Measurements from ENCODE around the gene LIPT2. TPM values are rescaled to one million over a fixed set of nuclear protein-coding genes. Genes with fewer than 3 reads are reported as not detected.

LIPT2 gene
- total and polyA plus RNA-seq, 2 donors, result 2.3 to 6.1 TPM

- no peaks in the 10 kb centered on the region for H3K9me3 ChIP-seq (ENCODE audit: control insufficient read depth in 2 of 2, insufficient read depth in 1 of 2, low read length in 1 of 2)
- no peak overlapping the region for H3K4me3 ChIP-seq (ENCODE audit: low read length in 2 of 2)
- no peak overlapping the region for H3K27ac ChIP-seq (ENCODE audit: low read depth in 1 of 2, low read length in 1 of 2)
- H3K4me1 ChIP-seq (ENCODE audit: control insufficient read depth in 2 of 2, insufficient read depth in 2 of 2, low read length in 2 of 2), result peaks cover 5 to 8% of the 10 kb centered on the region in 2 donors
- no peaks in the 10 kb centered on the region for H3K27me3 ChIP-seq (ENCODE audit: control insufficient read depth in 2 of 2, insufficient read depth in 1 of 2, low read length in 1 of 2)
- DNase-seq (ENCODE audit: low read depth in 6 of 9, low spot score in 9 of 9), result peak; percentile 39 to 89 (median 69)
- 55% methylated on average over 2 of the region's 2 CpGs for WGBS
- no peaks in the 10 kb centered on the region for H3K36me3 ChIP-seq (ENCODE audit: control insufficient read depth in 2 of 2, insufficient read depth in 2 of 2, low read length in 1 of 2)
These were observed 44.1 kb downstream of the LIPT2 start for GRCh38 chr11:74449369-74449931.

GRCh38 chr11:74447720-74448119, 45.8 kb downstream of the LIPT2 start:
- DNase-seq (ENCODE audit: low read depth in 6 of 9, low spot score in 9 of 9), result no peak
- H3K9me3 ChIP-seq (ENCODE audit: control insufficient read depth in 2 of 2, insufficient read depth in 1 of 2, low read length in 1 of 2), result no peaks in the 10 kb centered on the region
- H3K27me3 ChIP-seq (ENCODE audit: control insufficient read depth in 2 of 2, insufficient read depth in 1 of 2, low read length in 1 of 2), result no peaks in the 10 kb centered on the region
- H3K27ac ChIP-seq (ENCODE audit: low read depth in 1 of 2, low read length in 1 of 2), result no peak overlapping the region
- peaks cover 5 to 20% of the 10 kb centered on the region in 2 donors for H3K4me1 ChIP-seq (ENCODE audit: control insufficient read depth in 2 of 2, insufficient read depth in 2 of 2, low read length in 2 of 2)
- H3K36me3 ChIP-seq (ENCODE audit: control insufficient read depth in 2 of 2, insufficient read depth in 2 of 2, low read length in 1 of 2), result no peaks in the 10 kb centered on the region
- no peak overlapping the region for H3K4me3 ChIP-seq (ENCODE audit: low read length in 2 of 2)

- no peaks in the 10 kb centered on the region for H3K27me3 ChIP-seq (ENCODE audit: control insufficient read depth in 2 of 2, insufficient read depth in 1 of 2, low read length in 1 of 2)
- no peak for DNase-seq (ENCODE audit: low read depth in 6 of 9, low spot score in 9 of 9)
- no peak overlapping the region for H3K4me3 ChIP-seq (ENCODE audit: low read length in 2 of 2)
- no peak overlapping the region for H3K27ac ChIP-seq (ENCODE audit: low read depth in 1 of 2, low read length in 1 of 2)
- H3K4me1 ChIP-seq (ENCODE audit: control insufficient read depth in 2 of 2, insufficient read depth in 2 of 2, low read length in 2 of 2), result peaks cover 5 to 20% of the 10 kb centered on the region in 2 donors
- 67% methylated on average over 1 of the region's 1 CpG for WGBS
- H3K36me3 ChIP-seq (ENCODE audit: control insufficient read depth in 2 of 2, insufficient read depth in 2 of 2, low read length in 1 of 2), result no peaks in the 10 kb centered on the region
- no peaks in the 10 kb centered on the region for H3K9me3 ChIP-seq (ENCODE audit: control insufficient read depth in 2 of 2, insufficient read depth in 1 of 2, low read length in 1 of 2)
These were observed 47.0 kb downstream of the LIPT2 start for GRCh38 chr11:74446532-74446938.

GRCh38 chr11:74444173-74444826, 49.2 kb downstream of the LIPT2 start:
- no peak overlapping the region for H3K4me3 ChIP-seq (ENCODE audit: low read length in 2 of 2)
- H3K4me1 ChIP-seq (ENCODE audit: control insufficient read depth in 2 of 2, insufficient read depth in 2 of 2, low read length in 2 of 2), result peaks cover 4 to 16% of the 10 kb centered on the region in 2 donors
- no peaks in the 10 kb centered on the region for H3K9me3 ChIP-seq (ENCODE audit: control insufficient read depth in 2 of 2, insufficient read depth in 1 of 2, low read length in 1 of 2)
- whole genome bisulfite sequencing, result 90% methylated on average over 9 of the region's 9 CpGs
- H3K27ac ChIP-seq (ENCODE audit: low read depth in 1 of 2, low read length in 1 of 2), result no peak overlapping the region
- no peaks in the 10 kb centered on the region for H3K27me3 ChIP-seq (ENCODE audit: control insufficient read depth in 2 of 2, insufficient read depth in 1 of 2, low read length in 1 of 2)
- H3K36me3 ChIP-seq (ENCODE audit: control insufficient read depth in 2 of 2, insufficient read depth in 2 of 2, low read length in 1 of 2), result no peaks in the 10 kb centered on the region
- no peak for DNase-seq (ENCODE audit: low read depth in 6 of 9, low spot score in 9 of 9)

GRCh38 chr11:74443071-74443864, 50.3 kb downstream of the LIPT2 start:
- WGBS, result 86% methylated on average over 8 of the region's 8 CpGs

GRCh38 chr11:74442636-74443035, 50.9 kb downstream of the LIPT2 start:
- Histone ChIP-seq H3K4me1 (ENCODE audit: control insufficient read depth in 2 of 2, insufficient read depth in 2 of 2, low read length in 2 of 2) (peaks cover 0 to 12% of the 10 kb centered on the region in 2 donors), H3K27ac (ENCODE audit: low read depth in 1 of 2, low read length in 1 of 2) (no peak overlapping the region), H3K27me3 (ENCODE audit: control insufficient read depth in 2 of 2, insufficient read depth in 1 of 2, low read length in 1 of 2) (no peaks in the 10 kb centered on the region), H3K4me3 (ENCODE audit: low read length in 2 of 2) (no peak overlapping the region), H3K36me3 (ENCODE audit: control insufficient read depth in 2 of 2, insufficient read depth in 2 of 2, low read length in 1 of 2) (no peaks in the 10 kb centered on the region), H3K9me3 (ENCODE audit: control insufficient read depth in 2 of 2, insufficient read depth in 1 of 2, low read length in 1 of 2) (no peaks in the 10 kb centered on the region)
- DNase-seq (ENCODE audit: low read depth in 6 of 9, low spot score in 9 of 9), result no peak
- WGBS, result 94% methylated on average over 3 of the region's 3 CpGs

More at GRCh38 chr11:74443071-74443864, 50.3 kb downstream of the LIPT2 start:
- no peak overlapping the region for H3K27ac ChIP-seq (ENCODE audit: low read depth in 1 of 2, low read length in 1 of 2)
- no peaks in the 10 kb centered on the region for H3K9me3 ChIP-seq (ENCODE audit: control insufficient read depth in 2 of 2, insufficient read depth in 1 of 2, low read length in 1 of 2)
- no peaks in the 10 kb centered on the region for H3K27me3 ChIP-seq (ENCODE audit: control insufficient read depth in 2 of 2, insufficient read depth in 1 of 2, low read length in 1 of 2)
- H3K36me3 ChIP-seq (ENCODE audit: control insufficient read depth in 2 of 2, insufficient read depth in 2 of 2, low read length in 1 of 2), result no peaks in the 10 kb centered on the region
- DNase-seq (ENCODE audit: low read depth in 6 of 9, low spot score in 9 of 9), result peak in 1 of 9 donors; percentile 26
- no peak overlapping the region for H3K4me3 ChIP-seq (ENCODE audit: low read length in 2 of 2)
- peaks cover 0 to 12% of the 10 kb centered on the region in 2 donors for H3K4me1 ChIP-seq (ENCODE audit: control insufficient read depth in 2 of 2, insufficient read depth in 2 of 2, low read length in 2 of 2)

Other genes with a start within 250 kb of the LIPT2 start
- 0.09 TPM for gene P4HA3, start 182.1 kb downstream of the LIPT2 start, total RNA-seq
- gene P4HA3, start 182.1 kb downstream of the LIPT2 start, polyA plus RNA-seq, result 0.18 TPM
- 8.0 TPM for gene PGM2L1, start 95.3 kb downstream of the LIPT2 start, total RNA-seq
- 7.0 TPM for gene PGM2L1, start 95.3 kb downstream of the LIPT2 start, polyA plus RNA-seq
- 2.9 TPM for gene KCNE3, start 26.2 kb downstream of the LIPT2 start, total RNA-seq
- gene KCNE3, start 26.2 kb downstream of the LIPT2 start, polyA plus RNA-seq, result 2.1 TPM
- 12.3 TPM for gene POLD3, start 98.9 kb upstream of the LIPT2 start, total RNA-seq
- gene POLD3, start 98.9 kb upstream of the LIPT2 start, polyA plus RNA-seq, result 7.5 TPM
- gene CHRDL2, start 237.7 kb upstream of the LIPT2 start, total RNA-seq, result not detected
- 0.30 TPM for gene CHRDL2, start 237.7 kb upstream of the LIPT2 start, polyA plus RNA-seq

All from thymus (tissue), 11 donors.